HL-60 (cell line): ENCODE data around the gene MANBA.

Experiments
- CTCF ChIP-seq: IDR thresholded peaks from one replicate; pipeline ENCODE4 v1.5.1; 2011; ENCODE audit warnings: low read length, control low read depth, inconsistent platforms; ENCODE audit not compliant: insufficient read depth
- GABPA ChIP-seq: IDR thresholded peaks from 2 replicates; pipeline ENCODE4 v1.6.1; 2012; ENCODE audit warnings: low read depth
- POLR2AphosphoS5 ChIP-seq: IDR thresholded peaks from 2 replicates; pipeline ENCODE4 v1.6.1; 2012; ENCODE audit warnings: low read depth
- SPI1 ChIP-seq: IDR thresholded peaks from 2 replicates; pipeline ENCODE4 v1.6.1; 2012; ENCODE audit warnings: low read depth, mild to moderate bottlenecking, borderline replicate concordance

GRCh38 chr4:102809691-102810090 is 48.9 kb upstream of the MANBA start:
- TF ChIP-seq CTCF (no peak), SPI1 (no peak), GABPA (no peak), POLR2AphosphoS5 (no peak)
